DOHH2 (cell line): ENCODE measurements around the gene STRA8.

Experiments
- H3F3A ChIP-seq: fragments of 200-600 bp; sonication (generic), shearing (Covaris generic); 2 replicates; pipeline ENCODE4 v1.6.0; 2016; ENCODE audit warnings: antibody characterized with exemption, mild to moderate bottlenecking; ENCODE audit not compliant: control insufficient read depth, insufficient read depth
- H3K27ac ChIP-seq: fragments of 200-600 bp; sonication (generic); 2 replicates; pipeline ENCODE4 v1.5.1; 2014; ENCODE audit warnings: low read depth, mild to moderate bottlenecking, low read length, moderate library complexity
- H3K27me3 ChIP-seq: fragments of 200-600 bp; sonication (generic); 2 replicates; pipeline ENCODE4 v1.6.1; 2014; ENCODE audit warnings: mild to moderate bottlenecking, low read length, mixed read lengths; ENCODE audit not compliant: control insufficient read depth
- H3K36me3 ChIP-seq: fragments of 200-600 bp; sonication (generic); 2 replicates; pipeline ENCODE4 v1.6.1; 2014; ENCODE audit warnings: mild to moderate bottlenecking, low read length, moderate library complexity, mixed read lengths; ENCODE audit not compliant: control insufficient read depth
- H3K4me1 ChIP-seq: fragments of 200-600 bp; sonication (generic); 2 replicates; pipeline ENCODE4 v1.6.1; 2014; ENCODE audit warnings: mild to moderate bottlenecking, low read length, mixed read lengths; ENCODE audit not compliant: control insufficient read depth
- H3K4me2 ChIP-seq: fragments of 200-600 bp; sonication (generic); 2 replicates; pipeline ENCODE4 v1.6.0; 2014; ENCODE audit warnings: mild to moderate bottlenecking, low read length, moderate library complexity
- H3K4me3 ChIP-seq: fragments of 200-600 bp; sonication (generic); 2 replicates; pipeline ENCODE4 v1.5.1; 2014; ENCODE audit warnings: mild to moderate bottlenecking, low read length, mixed read lengths
- H3K79me2 ChIP-seq: fragments of 200-600 bp; sonication (generic); 2 replicates; pipeline ENCODE4 v1.6.1; 2014; ENCODE audit warnings: mild to moderate bottlenecking, low read length, mixed read lengths; ENCODE audit not compliant: control insufficient read depth
- H3K9me2 ChIP-seq: fragments of 200-600 bp; sonication (generic); replicated peaks from 2 replicates; pipeline ENCODE4 v1.6.1; 2014; ENCODE audit warnings: mild to moderate bottlenecking, low read length, mixed read lengths; ENCODE audit not compliant: control insufficient read depth
- H3K9me3 ChIP-seq: fragments of 200-600 bp; sonication (generic); 2 replicates; pipeline ENCODE4 v1.6.1; 2014; ENCODE audit warnings: antibody characterized with exemption, low read length, mixed read lengths; ENCODE audit not compliant: control insufficient read depth, insufficient read depth
- H4K20me1 ChIP-seq: fragments of 200-600 bp; sonication (generic); 2 replicates; pipeline ENCODE4 v1.6.0; 2014; ENCODE audit warnings: low read depth, mild to moderate bottlenecking, antibody characterized with exemption, low read length, moderate library complexity; ENCODE audit not compliant: control insufficient read depth, insufficient read depth
- EZH2phosphoT487 ChIP-seq: fragments of 200-600 bp; sonication (generic); IDR thresholded peaks from 2 replicates; pipeline ENCODE4 v1.6.1; 2017; ENCODE audit warnings: borderline replicate concordance, mild to moderate bottlenecking, antibody characterized with exemption, low read length, moderate library complexity, mixed read lengths
- TF ChIP-seq, protein P1 (sequence below): fragments of 200-600 bp; sonication (generic); IDR thresholded peaks from one replicate; pipeline ENCODE4 v1.5.1; 2014; ENCODE audit warnings: antibody characterized with exemption, mild to moderate bottlenecking, low read depth, low read length; ENCODE audit not compliant: poor library complexity, severe bottlenecking

STRA8 gene

DNA sequence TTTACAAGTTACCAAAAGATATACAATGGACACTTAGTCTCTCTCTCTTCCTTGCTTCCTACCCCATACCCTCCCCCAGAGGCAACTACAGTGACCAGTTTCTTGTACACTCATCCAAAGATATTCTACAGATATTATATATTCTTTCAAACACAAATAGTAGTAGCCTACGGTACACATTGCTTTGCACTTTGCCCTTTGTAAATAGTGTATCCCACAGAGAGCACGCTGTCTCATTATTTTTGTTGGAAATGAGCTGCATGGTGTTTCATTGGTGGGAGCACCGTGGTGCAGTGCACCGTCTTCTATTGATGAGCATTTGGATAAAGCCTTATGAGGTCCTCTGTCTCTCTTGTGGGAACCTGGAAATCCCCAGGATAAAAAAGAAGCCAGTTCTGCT, 24.2 kb downstream of the STRA8 start:
- Histone ChIP-seq H3K36me3 (no peaks in the 10 kb centered on the region), H3K27ac (no peak overlapping the region), H3K4me3 (no peak overlapping the region), H4K20me1 (no peaks in the 10 kb centered on the region), H3K4me2 (no peak overlapping the region), H3K4me1 (no peaks in the 10 kb centered on the region), H3K9me3 (no peaks in the 10 kb centered on the region), H3F3A (no peaks in the 10 kb centered on the region), H3K9me2 (no peaks in the 10 kb centered on the region), H3K27me3 (0 out of 2 replicates have a peak, but pooled peaks cover 2% of the 10 kb centered on the region), H3K79me2 (no peaks in the 10 kb centered on the region)
- TF ChIP-seq, protein P1, sequence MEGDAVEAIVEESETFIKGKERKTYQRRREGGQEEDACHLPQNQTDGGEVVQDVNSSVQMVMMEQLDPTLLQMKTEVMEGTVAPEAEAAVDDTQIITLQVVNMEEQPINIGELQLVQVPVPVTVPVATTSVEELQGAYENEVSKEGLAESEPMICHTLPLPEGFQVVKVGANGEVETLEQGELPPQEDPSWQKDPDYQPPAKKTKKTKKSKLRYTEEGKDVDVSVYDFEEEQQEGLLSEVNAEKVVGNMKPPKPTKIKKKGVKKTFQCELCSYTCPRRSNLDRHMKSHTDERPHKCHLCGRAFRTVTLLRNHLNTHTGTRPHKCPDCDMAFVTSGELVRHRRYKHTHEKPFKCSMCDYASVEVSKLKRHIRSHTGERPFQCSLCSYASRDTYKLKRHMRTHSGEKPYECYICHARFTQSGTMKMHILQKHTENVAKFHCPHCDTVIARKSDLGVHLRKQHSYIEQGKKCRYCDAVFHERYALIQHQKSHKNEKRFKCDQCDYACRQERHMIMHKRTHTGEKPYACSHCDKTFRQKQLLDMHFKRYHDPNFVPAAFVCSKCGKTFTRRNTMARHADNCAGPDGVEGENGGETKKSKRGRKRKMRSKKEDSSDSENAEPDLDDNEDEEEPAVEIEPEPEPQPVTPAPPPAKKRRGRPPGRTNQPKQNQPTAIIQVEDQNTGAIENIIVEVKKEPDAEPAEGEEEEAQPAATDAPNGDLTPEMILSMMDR = no peak
- TF ChIP-seq EZH2phosphoT487 = no peak

DNA sequence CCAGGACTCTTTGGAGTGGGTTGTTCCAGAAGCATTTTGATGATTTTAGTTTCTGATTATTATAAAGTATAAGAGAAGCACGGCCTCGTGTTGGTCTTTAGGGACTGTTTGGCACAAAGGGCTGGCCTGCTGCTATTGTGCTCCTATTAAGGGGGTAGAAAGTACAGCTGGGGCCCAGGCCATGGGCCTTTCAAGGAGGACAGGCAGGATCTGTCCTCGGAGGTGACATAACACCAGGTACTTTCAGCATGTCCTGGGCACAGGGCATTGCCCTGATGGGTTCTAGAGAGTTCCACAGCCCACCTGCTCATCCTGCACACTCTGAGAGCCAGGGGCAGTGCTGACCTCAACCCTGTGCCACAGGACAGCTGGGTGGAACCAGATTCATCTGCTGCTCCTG, 24.9 kb downstream of the STRA8 start:
- TF ChIP-seq EZH2phosphoT487 = no peak
- TF ChIP-seq, protein P1 = no peak
- Histone ChIP-seq H4K20me1 (no peaks in the 10 kb centered on the region), H3K4me2 (no peak overlapping the region), H3K4me3 (no peak overlapping the region), H3K79me2 (no peaks in the 10 kb centered on the region), H3K27ac (no peak overlapping the region), H3K9me3 (peaks cover 6% of the 10 kb centered on the region), H3K4me1 (no peaks in the 10 kb centered on the region), H3K27me3 (0 out of 2 replicates have a peak, but pooled peaks cover 2% of the 10 kb centered on the region), H3K9me2 (no peaks in the 10 kb centered on the region), H3K36me3 (no peaks in the 10 kb centered on the region), H3F3A (no peaks in the 10 kb centered on the region)

DNA sequence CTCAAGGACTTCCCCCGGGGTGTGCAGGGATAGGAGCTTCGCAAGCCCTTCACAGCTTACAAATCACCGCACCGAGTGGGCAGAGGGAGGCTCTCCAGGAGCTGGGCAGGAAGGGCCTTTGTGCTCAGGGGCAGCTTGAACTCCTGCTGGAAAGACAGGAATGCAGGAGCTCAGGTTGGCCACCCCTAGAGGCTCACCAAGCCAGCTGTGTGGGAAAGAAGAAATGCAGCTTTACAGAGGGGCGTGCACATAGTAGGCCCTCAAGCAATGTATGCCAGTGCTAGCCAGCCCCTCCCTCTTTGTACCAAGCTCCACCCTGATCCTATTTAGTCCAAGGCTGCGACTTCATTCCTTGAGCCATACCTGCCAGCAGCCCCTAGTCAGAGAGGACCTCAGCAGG, 26.1 kb downstream of the STRA8 start:
- H3K36me3 ChIP-seq = no peaks in the 10 kb centered on the region
- H4K20me1 ChIP-seq = no peaks in the 10 kb centered on the region
- H3K4me2 ChIP-seq = no peak overlapping the region
- TF ChIP-seq, protein P1 = no peak
- TF ChIP-seq EZH2phosphoT487 = no peak
- H3K9me2 ChIP-seq = no peaks in the 10 kb centered on the region
- 0 out of 2 replicates have a peak, but pooled peaks cover 2% of the 10 kb centered on the region for H3K27me3 ChIP-seq
- H3K9me3 ChIP-seq = peaks cover 13% of the 10 kb centered on the region
- H3K4me3 ChIP-seq = no peak overlapping the region
- H3F3A ChIP-seq = no peaks in the 10 kb centered on the region
- H3K27ac ChIP-seq = no peak overlapping the region
- H3K79me2 ChIP-seq = no peaks in the 10 kb centered on the region
- no peaks in the 10 kb centered on the region for H3K4me1 ChIP-seq
